Measurements from ENCODE around the gene PPM1J. TPM values are rescaled to one million over a fixed set of nuclear protein-coding genes. Genes with fewer than 3 reads are reported as not detected.

The PPM1J gene
- total and polyA plus RNA-seq, 2 experiments from 2014 or later, result 0.93 to 1.9 TPM

GRCh38 chr1:112696578-112697314, 18.4 kb downstream of the PPM1J start:
- Histone ChIP-seq H3K9me3 (ENCODE audit: low read depth) (no peaks in the 10 kb centered on the region), H4K20me1 (ENCODE audit: insufficient read depth, poor library complexity, severe bottlenecking) (no peaks in the 10 kb centered on the region), H3K79me2 (no peaks in the 10 kb centered on the region), H3K27me3 (no peaks in the 10 kb centered on the region), H3K4me2 (no peak overlapping the region), H3K36me3 (replicated peaks; ENCODE audit: insufficient read depth, low read depth) (no peaks in the 10 kb centered on the region), H2AFZ (no peak overlapping the region), H3K4me3 (no peak overlapping the region), H3K9me2 (replicated peaks; ENCODE audit: insufficient read depth) (no peaks in the 10 kb centered on the region), H3K27ac (peak overlapping the region; percentile 97), H3K4me1 (ENCODE audit: insufficient read depth) (peaks cover 43% of the 10 kb centered on the region)
- 91% methylated on average over 7 of the region's 7 CpGs for WGBS (ENCODE audit: low lambda C conversion rate, missing lambda C conversion rate)
- TF ChIP-seq EZH2 (IDR thresholded peaks at IDR 0.05; ENCODE audit: borderline replicate concordance), result no peak
- no peak for TF ChIP-seq EZH2phosphoT487 (IDR thresholded peaks at IDR 0.05; ENCODE audit: low read depth, severe bottlenecking, unreplicated experiment)
- no peak for TF ChIP-seq CTCF (IDR thresholded peaks at IDR 0.05; ENCODE audit: poor library complexity)
- DNase-seq (ENCODE audit: low spot score), result no peak

- no peaks in the 10 kb centered on the region for H3K27me3 ChIP-seq
- H3K9me2 ChIP-seq (replicated peaks; ENCODE audit: insufficient read depth), result no peaks in the 10 kb centered on the region
- peaks cover 30% of the 10 kb centered on the region for H3K4me1 ChIP-seq (ENCODE audit: insufficient read depth)
- no peak overlapping the region for H3K4me3 ChIP-seq
- no peak for DNase-seq (ENCODE audit: low spot score)
- no peaks in the 10 kb centered on the region for H3K79me2 ChIP-seq
- 98% methylated on average over 9 of the region's 9 CpGs for WGBS (ENCODE audit: low lambda C conversion rate, missing lambda C conversion rate)
- no peak overlapping the region for H2AFZ ChIP-seq
- no peak overlapping the region for H3K4me2 ChIP-seq
- no peaks in the 10 kb centered on the region for H4K20me1 ChIP-seq (ENCODE audit: insufficient read depth, poor library complexity, severe bottlenecking)
- no peaks in the 10 kb centered on the region for H3K9me3 ChIP-seq (ENCODE audit: low read depth)
- no peaks in the 10 kb centered on the region for H3K36me3 ChIP-seq (replicated peaks; ENCODE audit: insufficient read depth, low read depth)
- H3K27ac ChIP-seq, result no peak overlapping the region
- no peak for TF ChIP-seq EZH2 (IDR thresholded peaks at IDR 0.05; ENCODE audit: borderline replicate concordance)
- TF ChIP-seq CTCF (IDR thresholded peaks at IDR 0.05; ENCODE audit: poor library complexity), result no peak
- no peak for TF ChIP-seq EZH2phosphoT487 (IDR thresholded peaks at IDR 0.05; ENCODE audit: low read depth, severe bottlenecking, unreplicated experiment)
Measured at GRCh38 chr1:112695276-112695675, 19.9 kb downstream of the PPM1J start.

GRCh38 chr1:112694363-112694929, 20.7 kb downstream of the PPM1J start:
- Histone ChIP-seq H3K27me3 (no peaks in the 10 kb centered on the region), H3K4me3 (no peak overlapping the region), H4K20me1 (ENCODE audit: insufficient read depth, poor library complexity, severe bottlenecking) (no peaks in the 10 kb centered on the region), H3K4me1 (ENCODE audit: insufficient read depth) (peaks cover 22% of the 10 kb centered on the region), H3K36me3 (replicated peaks; ENCODE audit: insufficient read depth, low read depth) (no peaks in the 10 kb centered on the region), H3K4me2 (no peak overlapping the region), H3K27ac (no peak overlapping the region), H2AFZ (no peak overlapping the region), H3K9me3 (ENCODE audit: low read depth) (no peaks in the 10 kb centered on the region), H3K9me2 (replicated peaks; ENCODE audit: insufficient read depth) (no peaks in the 10 kb centered on the region), H3K79me2 (no peaks in the 10 kb centered on the region)
- WGBS (ENCODE audit: low lambda C conversion rate, missing lambda C conversion rate), result 94% methylated on average over 15 of the region's 15 CpGs
- TF ChIP-seq CTCF (IDR thresholded peaks at IDR 0.05; ENCODE audit: poor library complexity) (no peak), EZH2 (IDR thresholded peaks at IDR 0.05; ENCODE audit: borderline replicate concordance) (no peak), EZH2phosphoT487 (IDR thresholded peaks at IDR 0.05; ENCODE audit: low read depth, severe bottlenecking, unreplicated experiment) (no peak)
- DNase-seq (ENCODE audit: low spot score), result no peak

Measured in hepatocyte (in vitro differentiated cells).